HG03575 (cell line): ENCODE data around the gene PDE11A.
"Not testable (repeated sequence)": the region's sequence is repeated elsewhere in the genome, so short reads cannot be mapped to it uniquely, and the experiment has no call there.

Experiments
- ATAC-seq: cut with Tn5 transposase; IDR thresholded peaks from one replicate; pipeline ENCODE4 v1.9.1; 2021; ENCODE audit not compliant: unreplicated experiment, insufficient number of reproducible peaks, low FRiP score; ENCODE audit errors: extremely low read depth

PDE11A gene

GRCh38 chr2:177797808-177798207, 274.8 kb downstream of the PDE11A start:
- no peak for ATAC-seq

GRCh38 chr2:177796654-177797415, 275.7 kb downstream of the PDE11A start:
- ATAC-seq, result no peak

DNA sequence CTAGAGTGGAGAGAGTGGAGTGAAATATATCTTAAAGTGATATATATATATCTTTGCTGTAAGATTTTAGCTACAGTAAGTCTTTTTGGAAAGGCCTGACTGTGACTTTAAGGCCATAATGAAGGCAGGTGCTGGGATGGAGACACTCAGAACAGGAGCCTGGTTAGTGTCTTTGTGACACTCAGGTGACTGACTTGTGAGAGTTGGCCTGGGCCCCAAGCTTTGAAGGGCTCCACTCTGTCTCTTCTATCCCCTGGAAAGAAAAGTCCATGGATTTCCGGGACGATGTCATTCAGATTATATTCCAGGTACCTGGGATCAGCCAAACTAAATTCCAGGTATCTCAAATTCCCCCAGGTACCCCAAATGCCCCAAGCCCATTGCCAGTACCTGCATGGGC, 276.6 kb downstream of the PDE11A start:
- ATAC-seq, result no peak

DNA sequence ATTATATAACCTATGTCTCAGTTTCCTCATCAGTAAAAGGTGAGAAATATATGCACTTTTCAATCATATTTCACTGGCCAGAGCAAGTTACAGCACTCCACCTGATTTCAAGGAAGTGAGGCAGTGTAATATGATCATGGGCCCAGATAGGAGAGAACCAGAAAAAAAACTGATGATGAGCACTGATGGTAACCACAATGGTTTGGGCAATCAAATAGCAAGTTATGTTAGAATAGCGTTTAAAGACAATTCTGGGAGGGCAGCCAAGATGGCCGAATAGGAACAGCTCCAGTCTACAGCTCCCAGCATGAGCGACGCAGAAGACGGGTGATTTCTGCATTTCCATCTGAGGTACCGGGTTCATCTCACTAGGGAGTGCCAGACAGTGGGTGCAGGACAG, 287.4 kb downstream of the PDE11A start:
- ATAC-seq, result not testable (repeated sequence)

DNA sequence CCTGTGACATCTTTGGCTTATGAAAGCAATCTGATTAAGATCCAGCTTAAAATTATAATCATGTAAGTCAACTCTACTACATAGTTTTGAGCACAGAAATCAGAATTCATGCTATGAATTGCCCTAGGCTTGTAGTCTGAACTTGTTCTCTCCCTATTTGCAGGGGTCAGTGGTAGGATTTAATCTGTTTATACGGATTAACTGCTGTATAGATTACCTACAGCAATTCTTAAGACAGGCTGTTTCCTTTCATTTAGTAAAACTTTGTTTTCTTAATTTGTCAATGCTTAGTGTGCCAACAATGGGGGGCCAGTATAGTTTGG, 287.9 kb downstream of the PDE11A start:
- ATAC-seq, result no peak

GRCh38 chr2:177783835-177784744, 288.5 kb downstream of the PDE11A start:
- ATAC-seq, result peak; percentile 82

- ATAC-seq, result no peak
Observed at GRCh38 chr2:177783091-177783490, 289.5 kb downstream of the PDE11A start.

- no peak for ATAC-seq
Observed at GRCh38 chr2:177782613-177783012, 290.0 kb downstream of the PDE11A start.

GRCh38 chr2:177778472-177778871, 294.1 kb downstream of the PDE11A start:
- ATAC-seq, result no peak

- ATAC-seq, result no peak
Observed at GRCh38 chr2:177772529-177772928, 300.0 kb downstream of the PDE11A start.

- ATAC-seq, result no peak
Observed at GRCh38 chr2:177771191-177771590, 301.4 kb downstream of the PDE11A start.

DNA sequence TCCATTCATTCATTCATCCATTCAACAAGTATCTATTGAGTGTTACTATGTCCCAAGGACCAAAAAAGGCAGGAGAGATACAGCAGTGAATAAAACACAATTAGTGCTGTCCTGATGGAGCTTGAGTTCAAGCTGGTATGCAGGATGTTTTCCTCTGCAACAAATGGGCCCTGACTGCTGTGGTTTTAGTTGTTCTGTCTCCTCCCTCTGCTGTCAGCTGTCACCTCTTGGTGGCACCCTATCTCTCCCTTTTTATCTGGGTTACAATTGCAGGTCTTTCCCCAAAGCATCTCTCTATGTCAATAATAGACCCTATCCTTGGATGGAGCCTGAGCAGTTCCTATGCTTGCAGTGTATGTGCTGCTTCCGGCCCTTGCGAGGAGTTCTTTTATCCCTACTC, 304.8 kb downstream of the PDE11A start:
- ATAC-seq, result no peak

- ATAC-seq, result no peak
Observed at GRCh38 chr2:177765698-177766097, 306.9 kb downstream of the PDE11A start.

- peak; percentile 80 for ATAC-seq
Observed at GRCh38 chr2:177763531-177764265, 308.9 kb downstream of the PDE11A start.

- ATAC-seq, result no peak
Observed at GRCh38 chr2:177759443-177759842, 313.1 kb downstream of the PDE11A start.

GRCh38 chr2:177758591-177759371, 313.8 kb downstream of the PDE11A start:
- ATAC-seq, result no peak

- ATAC-seq, result no peak
Observed at GRCh38 chr2:177756336-177756735, 316.2 kb downstream of the PDE11A start.

DNA sequence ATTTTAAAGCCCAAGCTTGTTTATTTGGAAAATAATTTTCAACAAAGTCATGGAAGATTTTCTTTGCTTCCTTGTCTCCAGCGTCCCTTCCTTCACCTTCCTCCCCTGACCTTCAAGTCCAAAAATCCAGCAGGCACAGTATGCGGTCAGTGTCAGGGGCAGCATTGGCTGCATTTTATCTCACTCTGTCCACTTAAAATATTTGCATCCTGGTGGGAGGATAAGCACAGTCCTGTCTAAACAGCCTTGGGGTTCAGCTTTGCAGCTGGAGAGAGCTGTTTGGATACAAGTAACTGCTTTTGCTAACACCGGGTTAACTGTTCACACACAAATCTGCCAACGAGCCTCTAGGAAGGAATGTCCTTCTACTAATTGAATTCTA, 318.1 kb downstream of the PDE11A start:
- ATAC-seq, result no peak
